CD4-positive, alpha-beta T cell treated with Interleukin-6 at 100 ng/mL for 8 hours (primary cell): ENCODE data around the gene DOK4.
"Not testable (repeated sequence)": the region's sequence is repeated elsewhere in the genome, so short reads cannot be mapped to it uniquely, and the experiment has no call there.

Experiments
- DNase-seq: peaks from one replicate; pipeline ENCODE4 v3.0.0-alpha.2; 2020; ENCODE audit warnings: mixed read lengths, low spot score

The DOK4 gene

GRCh38 chr16:57502048-57502775, 15.9 kb upstream of the DOK4 start:
- no peak for DNase-seq

DNA sequence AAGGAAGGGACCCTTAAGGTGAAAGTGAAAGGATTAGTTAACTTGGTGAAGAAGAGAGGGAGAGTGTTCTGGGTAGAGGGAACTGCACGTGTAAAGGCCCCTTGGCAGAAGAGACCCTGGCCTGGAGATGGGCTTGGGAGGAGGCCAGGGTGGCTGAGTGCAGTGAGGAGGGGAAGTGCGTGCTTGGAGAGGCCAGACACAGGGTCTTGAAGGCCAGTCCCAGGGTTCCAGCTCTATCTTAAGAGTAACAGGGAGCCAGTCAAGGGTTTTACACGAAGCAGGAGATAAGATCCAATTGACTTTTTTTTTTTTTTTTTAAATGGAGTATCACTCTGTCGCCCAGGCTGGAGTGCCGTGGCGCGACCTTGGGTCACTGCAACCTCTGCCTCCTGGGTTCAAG, 15.2 kb upstream of the DOK4 start:
- no peak for DNase-seq

- no peak for DNase-seq
Measured at GRCh38 chr16:57500578-57501111, 14.4 kb upstream of the DOK4 start.

- not testable (repeated sequence) for DNase-seq
Measured at GRCh38 chr16:57499941-57500340, 13.6 kb upstream of the DOK4 start.

- DNase-seq, result no peak
Measured at GRCh38 chr16:57498031-57498430, 11.7 kb upstream of the DOK4 start.

- no peak for DNase-seq
Measured at GRCh38 chr16:57497121-57497520, 10.8 kb upstream of the DOK4 start.

GRCh38 chr16:57493767-57494166, 7.5 kb upstream of the DOK4 start:
- DNase-seq, result no peak

DNA sequence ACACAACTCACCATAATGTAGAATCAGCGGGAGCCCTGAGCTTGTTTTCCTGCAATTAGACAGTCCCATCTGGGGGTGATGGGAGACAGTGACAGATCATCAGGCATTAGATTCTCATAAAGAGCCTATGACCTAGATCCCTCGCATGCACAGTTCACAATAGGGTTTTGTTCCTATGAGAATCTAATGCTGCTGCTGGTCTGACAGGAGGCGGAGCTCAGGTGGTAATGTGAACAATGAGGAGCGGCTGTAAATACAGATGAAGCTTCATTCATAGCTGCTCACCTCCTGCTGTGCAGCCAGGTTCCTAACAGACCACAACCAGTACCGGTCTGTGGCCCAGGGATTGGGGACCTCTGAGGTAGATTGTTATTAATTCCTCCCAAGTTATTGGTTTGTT, 2.9 kb upstream of the DOK4 start:
- DNase-seq, result no peak

- no peak for DNase-seq
Measured at GRCh38 chr16:57486858-57487834, 853 bp upstream of the DOK4 start.

DNA sequence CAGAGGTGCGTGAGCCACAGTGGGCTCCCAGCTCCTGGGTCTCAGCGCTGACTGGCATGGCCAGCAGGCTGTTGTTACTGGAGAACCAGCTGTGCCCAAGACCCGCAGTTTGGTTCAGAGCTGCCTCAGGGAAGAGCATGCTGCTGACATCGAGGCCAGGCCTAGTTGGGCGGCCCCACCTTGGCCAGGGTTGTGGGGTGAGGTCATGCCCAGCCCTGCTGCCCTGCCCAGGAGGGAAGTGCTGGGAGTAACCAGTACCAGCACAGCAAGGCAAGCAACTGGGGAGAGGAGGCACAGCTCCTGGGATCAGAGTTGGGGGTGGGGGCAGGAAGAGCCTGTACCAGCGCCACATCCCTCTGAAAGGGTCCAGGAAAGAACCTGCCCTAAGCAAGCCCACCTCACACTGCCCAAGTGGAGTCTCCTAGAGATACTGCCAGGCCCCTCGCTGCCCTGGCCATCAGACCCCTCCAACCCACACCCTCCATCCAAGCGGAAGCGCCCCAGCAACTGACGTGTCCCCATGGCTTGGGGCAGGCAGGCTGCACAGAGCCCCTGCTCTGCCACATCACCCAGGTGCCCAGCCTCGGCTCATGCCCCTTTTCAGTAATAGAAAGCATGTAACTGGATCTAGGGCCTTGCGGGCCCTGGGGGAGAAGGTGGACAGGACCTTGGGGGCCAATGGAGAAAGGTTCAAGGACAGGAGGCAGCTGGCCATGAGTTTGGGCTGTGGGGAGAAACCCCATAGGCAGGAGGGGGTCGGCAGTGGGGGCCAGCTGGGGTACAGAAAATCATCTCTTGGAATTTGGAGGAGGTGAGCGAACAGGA, 990 bp downstream of the DOK4 start:
- DNase-seq, result no peak

DNA sequence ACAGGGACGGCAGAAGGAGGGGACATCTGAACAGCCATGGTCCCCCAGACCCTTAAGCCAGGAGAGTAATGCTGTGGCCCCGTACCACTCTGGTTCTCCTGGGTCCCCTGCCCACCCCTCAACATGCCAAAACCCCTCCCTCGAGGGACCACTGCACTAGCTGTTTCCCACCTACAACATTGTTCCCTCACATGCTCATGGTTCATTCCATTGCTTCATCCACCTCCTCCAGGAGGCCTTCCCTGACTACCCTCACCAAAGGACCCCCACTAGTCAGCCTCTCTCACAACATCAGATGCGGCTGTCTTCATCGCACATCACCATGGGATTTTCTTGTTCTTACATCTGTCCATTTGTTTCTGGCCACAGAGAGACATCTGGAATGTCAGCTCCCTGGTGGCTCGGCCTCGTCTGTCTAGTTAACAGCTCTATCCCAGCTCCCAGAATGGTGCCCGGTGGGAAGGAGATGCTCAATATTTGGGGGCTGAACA, 1.7 kb downstream of the DOK4 start:
- DNase-seq, result no peak

DNA sequence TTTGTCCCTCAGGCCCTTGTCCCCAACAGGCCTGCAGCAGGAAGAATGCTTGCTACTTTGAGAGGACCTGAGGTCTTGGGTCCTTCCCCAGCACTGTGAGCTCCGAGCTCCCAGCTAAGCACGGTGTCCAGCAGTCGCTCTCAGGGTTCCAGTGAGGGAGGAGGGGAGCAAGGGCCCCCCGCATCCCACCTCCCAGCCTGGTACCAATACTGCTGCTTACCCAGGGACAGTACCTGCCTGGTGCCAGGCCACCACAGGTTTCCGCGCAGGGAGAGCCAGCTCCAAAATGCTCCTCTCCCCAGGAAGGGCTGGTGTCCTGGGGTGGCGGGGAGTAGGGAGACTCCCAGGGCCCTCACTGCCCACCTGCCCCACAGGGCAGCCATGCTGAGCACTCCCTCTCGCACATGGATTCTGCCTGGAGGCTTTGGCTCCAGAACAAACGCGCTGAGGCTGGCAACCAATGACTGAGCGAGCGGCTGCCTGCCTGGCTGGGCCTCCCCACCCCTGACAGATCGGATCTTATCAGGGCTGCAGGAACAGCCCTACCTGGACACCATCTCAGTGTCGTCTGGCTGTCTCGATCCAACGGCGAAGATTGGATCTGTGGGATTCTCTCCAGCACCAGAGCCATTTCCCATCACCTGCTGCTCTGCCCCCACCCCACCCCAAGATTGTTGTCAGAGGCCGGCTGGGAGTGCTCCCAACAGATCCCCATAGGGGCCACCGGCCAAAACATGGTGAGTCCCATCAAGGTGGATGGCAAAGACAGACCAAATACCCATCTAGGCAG, 2.4 kb downstream of the DOK4 start:
- DNase-seq, result no peak

DNA sequence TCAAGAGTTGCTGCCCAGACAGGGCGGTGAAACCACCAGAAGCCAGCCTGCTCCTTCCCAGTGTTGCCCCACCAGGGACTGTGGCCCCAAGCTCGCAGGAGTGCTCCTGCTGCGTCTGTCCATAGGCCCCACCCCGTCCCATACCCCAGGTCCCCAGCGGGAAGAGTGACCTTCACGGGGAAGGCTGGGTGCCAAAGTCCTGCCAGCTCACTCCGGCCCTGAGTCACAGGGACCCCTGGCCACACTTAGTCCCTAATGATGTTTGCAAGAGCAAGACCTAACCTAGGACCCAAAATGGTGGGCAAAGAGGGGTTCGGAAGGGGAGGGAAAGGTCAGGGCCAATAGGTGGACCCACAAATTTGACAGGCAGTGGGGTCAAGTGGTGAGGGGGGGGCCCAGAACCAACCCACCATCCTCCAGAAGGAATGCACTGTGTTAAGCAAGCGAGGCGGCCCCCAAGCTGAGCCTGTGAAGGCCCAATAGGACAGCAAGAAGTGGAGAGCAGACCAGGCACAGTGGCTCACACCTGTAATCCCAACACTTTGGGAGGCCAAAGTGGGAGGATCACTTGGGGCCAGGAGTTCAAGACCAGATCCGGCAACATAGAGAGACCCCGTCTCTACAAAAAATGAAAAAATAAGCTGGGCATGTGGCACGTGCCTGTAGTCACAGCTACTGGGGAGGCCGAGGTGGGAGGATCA, 3.3 kb downstream of the DOK4 start:
- DNase-seq, result no peak

- no peak for DNase-seq
Measured at GRCh38 chr16:57481421-57481820, 4.9 kb downstream of the DOK4 start.

DNA sequence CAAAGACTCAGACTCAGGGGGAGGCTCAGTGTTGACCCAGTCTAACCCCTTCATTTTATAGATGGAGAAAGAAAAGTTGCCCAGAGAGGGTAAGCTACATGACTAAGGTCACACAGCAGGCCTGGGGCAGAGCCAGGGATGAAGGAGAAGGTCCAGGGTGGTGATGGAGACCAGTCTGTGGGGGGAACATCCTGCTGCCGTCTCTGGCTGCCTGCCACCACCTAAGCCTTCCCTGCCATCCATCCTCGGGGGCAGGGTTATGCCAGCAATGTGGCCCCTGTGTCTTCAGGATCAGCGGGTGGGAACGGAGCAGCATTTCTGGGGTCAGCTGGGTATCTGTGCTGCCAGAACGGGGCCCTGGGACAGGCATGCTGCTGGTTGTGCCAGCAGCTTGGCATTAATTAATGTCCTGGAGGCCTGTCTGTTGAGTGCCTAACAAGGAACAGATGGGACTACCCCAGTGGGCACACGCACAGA, 5.5 kb downstream of the DOK4 start:
- no peak for DNase-seq

DNA sequence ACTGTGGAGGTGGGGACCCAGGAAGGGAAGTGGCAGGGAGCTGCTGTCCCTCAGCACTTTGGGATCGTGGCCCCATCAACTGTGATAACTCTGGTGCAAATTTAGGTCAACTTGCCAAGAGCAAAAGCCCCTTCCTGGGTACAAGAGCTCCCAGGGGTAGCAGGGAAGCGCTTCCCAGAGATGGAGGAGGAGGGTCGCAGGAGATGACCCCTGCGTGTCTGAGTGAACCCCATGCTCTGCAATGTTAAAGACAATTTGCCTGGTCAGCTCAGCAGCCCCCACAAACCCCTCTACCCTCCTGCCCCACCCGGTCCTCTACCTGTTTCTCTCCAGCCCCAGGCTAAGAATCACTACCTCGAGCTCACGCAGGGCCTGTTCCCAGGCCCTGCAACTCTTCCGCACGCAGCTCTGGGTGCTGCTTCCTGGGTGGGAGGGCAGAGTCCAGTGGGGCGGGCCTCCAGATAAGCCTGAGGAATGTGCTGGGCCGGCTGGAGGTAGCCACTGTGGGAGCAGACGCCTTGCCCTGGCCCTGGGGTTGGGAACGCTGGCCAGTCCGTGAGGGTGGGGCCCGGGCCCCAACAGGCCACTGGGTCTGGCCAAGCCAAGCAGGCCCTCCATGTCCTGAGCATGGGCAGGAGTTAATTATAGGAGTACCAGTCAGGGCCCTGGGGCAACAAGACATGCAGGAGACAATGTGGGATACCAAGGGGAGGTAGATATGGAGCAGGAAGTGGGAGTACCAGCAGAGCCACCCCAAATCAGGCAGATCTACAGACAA, 6.1 kb downstream of the DOK4 start:
- no peak for DNase-seq

DNA sequence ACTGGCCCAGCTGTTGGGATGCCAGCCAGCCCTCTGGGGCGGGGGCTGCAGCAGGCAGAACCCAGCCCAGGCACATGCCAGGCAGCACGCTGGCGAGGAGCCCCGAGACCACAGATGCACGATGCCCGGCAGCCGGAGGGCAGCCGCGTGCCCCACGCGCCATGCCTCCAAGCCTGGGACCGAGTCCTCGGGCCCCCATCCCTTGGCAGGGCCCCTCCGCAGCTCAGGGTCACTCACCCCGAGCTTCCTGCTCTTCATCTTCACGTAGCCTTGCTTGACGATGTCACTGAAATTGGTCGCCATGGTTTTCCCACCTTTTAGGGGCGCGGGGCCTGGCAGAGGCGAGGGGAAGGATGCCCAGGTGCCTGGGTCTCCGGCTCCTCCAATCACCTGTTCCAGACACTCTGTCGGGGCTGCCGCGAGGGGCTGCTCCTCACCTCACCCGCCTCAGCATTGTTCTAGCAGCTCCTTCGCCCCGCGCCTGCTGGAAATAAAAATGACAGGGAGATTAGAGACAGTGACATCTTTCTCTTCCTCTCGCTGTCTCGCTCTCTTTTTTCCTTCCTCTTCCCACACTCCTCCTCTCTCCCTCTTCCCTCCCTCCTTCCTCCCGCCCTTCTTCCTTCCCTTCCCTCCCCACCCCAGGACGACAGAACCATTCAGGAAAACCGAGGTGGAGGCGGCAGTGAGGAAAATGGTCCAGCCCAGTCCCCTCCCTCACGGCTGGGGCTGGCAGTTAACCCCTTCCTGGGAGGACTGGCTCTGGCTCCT, 6.9 kb downstream of the DOK4 start:
- DNase-seq, result no peak

GRCh38 chr16:57478396-57479204, 7.7 kb downstream of the DOK4 start:
- DNase-seq, result no peak
